Measurements from ENCODE around the gene GATA6.

- TF ChIP-seq CTCF (IDR thresholded peaks at IDR 0.05; ENCODE audit: low read depth, low read length) = no peak
- TF ChIP-seq POLR2A (IDR thresholded peaks at IDR 0.05; ENCODE audit: extremely low read depth, insufficient read length) = no peak
These were observed 15.9 kb downstream of the GATA6 start for GRCh38 chr18:22185273-22185672.
